Retina (tissue), 1 donor: ENCODE results near the gene POC1A.
A peak's percentile ranks its signal among the peaks of the same experiment; 100 is the strongest.

Experiments used
- DNase-seq: peaks from one replicate; pipeline ENCODE4 v3.0.0-alpha.2; 2016

The POC1A gene

DNA sequence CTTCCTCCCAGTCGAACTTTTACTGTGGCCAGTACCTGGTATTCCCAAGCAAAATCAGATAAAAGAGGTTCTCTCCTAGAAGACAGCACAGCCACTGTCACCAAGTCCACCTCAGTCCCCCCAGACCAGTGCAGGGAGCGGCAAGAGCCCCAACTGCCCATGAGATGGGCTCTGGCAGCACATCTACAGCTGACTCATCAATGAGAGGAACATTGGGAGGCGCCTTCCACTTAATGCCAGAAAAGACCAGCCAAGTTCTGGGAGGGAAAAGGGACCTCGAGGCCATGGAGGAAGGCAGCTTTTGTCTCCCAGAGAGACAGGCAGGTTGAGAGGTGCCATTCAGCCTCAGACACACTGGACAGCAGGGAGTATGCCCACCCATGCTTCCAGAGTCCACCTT, 28.2 kb downstream of the POC1A start:
- no peak for DNase-seq

DNA sequence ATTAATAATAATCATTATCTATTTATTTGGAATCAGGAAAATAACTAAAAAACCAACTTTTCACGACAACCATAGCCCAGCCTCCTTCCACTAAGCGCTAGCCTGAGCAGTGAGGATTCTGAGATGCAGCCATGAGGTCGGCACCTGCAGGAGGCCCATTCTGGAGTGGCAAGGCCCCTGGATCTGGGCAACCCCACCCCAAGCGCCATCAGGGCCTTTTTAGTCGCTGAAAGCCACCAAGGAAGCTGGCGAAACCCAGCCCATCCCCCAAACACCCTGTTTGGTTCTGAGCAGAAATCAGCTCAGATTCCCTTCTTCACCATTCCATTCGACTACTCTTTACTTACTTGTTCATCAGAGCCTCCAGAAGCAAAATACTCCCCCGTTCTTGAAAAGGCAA, 29.5 kb downstream of the POC1A start:
- no peak for DNase-seq

DNA sequence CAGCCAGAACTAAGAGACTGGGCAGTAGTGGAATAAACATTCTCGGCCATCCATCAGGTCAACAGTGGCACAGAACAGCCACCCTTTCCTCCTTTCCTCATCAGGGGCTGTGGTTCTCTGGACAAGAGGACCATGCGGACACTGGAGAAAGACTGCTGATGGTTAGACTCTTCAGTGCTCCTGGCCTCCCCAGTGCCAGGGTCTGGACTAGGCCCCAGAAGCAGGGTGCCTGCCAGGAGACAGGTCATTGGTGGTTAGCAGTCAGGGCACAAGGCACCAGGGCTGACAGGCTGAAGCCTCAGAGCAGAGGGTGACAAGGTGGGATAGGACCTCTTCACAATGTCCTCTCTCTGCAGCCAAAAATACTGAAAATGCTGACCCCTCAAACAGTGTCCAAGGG, 30.1 kb downstream of the POC1A start:
- DNase-seq = no peak

DNA sequence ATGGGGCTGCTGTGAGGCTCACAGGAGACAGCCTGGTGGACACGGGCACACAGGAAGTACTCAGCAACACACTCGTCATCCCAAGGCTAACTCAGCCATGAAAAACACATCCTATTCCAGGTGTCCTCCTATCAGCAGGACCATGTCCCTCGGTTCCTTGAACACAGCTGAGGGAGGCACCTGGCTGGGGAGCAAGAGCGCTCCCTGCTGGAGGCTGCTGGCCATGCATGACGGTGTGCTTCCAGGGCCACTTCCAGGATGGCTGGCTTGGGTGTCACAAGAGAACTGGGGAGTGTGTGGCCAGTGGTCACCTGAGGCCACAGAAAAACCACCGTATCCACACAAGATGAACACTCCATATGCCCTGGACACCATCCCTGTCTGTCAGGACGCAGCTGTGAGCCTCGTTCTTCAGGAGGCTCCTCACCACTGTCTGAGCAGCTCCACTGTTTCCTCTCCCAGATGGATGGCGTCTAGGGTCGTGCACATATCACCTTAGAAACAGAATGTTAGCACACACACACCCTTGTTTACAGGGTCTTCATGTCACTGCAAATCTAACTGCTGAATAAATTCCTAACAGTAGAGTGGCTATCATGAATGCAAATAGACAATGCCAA, 31.0 kb downstream of the POC1A start:
- peak; percentile 84 for DNase-seq

DNA sequence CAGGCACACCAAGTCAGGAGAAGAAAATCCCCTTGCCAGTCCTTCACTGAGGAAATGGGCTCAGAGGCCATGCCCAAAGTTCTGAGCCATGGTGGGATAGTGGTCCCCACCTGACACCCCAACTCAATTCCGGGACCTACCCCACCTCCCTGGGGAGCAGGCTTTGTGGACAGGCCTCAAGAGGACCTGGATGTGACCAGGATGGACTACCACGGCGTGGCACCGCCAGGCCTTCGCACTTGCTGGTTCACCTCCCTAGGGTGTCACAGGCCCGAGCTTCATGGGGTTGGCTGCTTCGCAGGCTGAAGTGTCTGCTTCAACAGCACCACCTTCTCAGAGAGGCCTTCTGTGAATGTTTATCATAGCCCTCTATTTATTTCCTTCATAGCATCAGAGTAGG, 31.7 kb downstream of the POC1A start:
- DNase-seq = no peak

DNA sequence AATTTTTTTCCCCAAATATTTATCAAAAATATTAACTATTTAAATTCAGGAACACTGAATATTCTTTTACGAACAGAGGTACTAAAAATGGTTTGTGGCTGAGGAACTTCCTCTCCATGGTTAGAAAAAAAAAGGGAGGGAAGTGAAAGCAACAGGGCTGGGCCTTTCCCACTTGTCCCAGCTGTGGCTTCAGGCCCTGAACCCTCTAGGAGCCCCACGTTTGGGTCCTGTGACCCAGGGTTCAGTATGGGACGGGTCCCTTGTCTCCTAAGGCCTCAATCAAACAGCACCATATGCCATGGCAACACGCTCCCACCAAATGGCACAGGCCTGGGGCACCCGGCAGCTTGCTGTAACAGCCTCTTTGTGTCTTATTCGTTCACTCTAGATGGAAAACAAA, 32.4 kb downstream of the POC1A start:
- no peak for DNase-seq

DNA sequence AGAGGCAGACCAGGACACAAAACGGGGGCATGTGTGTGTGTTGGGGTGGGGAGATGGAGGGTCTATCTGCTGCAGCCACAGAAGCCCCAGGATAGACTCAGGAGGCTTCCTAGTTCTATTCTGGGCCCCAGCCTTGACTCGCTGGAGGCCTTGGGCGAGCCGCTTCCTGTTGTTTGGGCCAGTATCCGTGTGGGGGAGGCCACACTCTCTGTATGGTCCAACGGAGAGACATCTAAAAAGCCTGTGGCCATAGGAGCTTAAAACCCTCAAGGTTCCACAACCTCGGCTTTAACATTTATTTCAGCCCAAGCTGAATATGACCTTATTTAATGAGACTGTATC, 32.8 kb downstream of the POC1A start:
- DNase-seq = no peak

DNA sequence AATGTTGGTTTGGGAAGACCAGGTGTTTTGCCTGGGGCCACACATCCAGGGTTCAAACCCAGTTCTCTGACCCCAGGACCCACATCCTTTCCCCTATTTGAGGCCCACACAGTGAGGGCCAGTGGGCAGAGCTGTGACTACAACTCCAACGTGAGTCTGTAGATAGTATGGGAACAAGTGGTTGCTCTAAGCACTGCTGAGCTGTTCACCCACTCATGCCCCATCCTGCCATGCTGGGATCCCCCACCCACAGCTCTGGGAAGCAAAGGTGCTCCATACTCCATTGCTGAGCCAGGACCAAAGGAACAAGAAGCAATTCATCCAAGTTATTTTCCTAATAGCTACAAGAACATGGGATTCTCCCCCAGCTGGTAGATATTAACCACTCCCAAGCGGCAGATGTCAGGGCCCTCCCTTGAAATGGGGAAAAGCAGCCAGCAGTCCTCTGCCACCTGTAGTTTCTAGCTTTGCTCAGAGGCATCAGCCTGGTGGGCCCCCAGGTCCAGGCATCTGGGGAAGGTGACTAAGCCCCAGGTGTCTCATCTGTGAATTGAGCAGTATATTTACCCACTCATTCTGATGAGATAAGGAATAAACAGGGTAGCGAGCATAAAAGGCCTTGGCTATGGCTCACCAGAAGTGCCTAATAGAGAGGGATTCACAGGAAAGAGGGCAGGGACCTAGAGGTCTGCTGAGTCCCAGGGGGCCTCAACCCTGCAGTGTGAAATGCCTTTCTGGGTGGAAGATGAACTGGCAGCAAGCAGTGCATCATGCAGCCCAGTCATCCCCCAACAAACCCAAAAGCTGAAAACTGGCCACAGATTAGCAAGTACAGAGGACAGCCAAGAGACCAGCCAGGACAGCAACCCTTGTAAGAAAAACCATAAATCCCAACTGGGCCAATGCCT, 33.4 kb downstream of the POC1A start:
- DNase-seq = no peak

DNA sequence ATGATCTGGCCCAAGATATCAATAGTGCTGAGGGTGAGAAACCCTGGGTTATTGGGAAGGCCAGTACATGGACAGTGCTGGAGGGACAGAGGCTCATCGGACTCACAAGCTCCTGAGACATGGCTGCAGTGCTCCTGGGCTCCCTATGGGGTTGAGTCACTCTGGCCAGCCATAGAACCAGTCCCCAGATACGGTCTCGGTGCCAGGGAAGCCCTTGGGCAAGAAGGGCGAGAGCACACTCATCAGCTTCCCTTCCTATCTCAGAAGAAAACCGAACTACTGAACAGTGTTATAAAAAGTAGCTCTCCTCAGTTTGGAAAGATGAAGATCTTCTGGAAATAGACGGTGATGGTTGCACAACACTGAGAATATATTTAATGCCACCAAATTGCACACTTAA, 34.4 kb downstream of the POC1A start:
- DNase-seq = no peak

DNA sequence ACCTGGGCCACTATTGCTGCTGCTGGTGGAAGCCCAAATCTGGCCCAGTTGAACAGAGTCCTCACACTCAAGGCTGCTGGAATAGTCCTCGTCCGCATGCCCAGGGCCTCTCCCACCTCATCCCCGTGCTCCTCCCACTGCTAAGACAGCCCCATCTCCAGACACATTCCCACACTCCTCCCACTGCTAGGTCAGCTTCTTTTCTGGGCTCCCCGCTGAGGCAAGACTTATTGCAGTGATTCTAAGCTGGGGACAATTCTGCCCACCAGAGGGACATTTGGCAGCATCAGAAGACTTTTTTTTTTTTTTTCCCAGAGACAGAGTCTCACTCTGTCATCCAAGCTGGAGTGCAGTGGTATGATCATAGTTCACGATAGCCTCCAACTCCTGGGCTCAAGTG, 35.1 kb downstream of the POC1A start:
- no peak for DNase-seq

DNA sequence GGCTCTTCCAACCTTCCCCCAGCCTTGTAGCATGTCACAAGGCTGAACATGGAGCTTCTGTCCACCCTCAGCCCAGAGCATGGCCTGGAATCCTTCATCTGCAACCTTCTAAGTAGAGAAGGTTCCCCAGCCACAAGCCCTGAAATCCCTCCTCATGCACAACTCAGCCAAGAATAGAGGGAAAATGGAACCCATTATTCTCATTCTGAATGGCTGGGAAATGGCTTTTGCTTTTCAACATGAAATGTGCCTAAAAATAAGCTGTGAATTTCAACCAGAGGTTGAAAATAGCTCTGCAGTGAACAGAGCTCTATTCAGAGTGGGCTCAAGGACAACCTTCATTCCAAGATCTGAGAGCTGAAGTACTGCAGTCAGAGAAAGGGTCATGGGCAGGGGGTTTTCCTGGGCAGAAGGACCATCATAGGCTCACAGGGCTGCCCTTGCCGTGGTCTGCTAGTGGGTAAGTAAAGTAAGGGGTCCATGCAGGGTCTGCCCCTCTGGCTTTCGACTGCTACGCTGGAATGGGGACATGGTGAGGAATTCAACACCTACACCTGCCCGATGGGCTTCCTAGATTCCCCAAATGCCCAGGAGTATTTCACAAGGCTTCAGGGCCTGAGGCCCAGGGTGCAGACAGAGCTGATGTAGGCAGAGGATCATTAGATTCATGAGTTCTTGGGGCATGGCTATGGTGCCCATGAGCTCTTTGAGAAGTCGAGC, 35.9 kb downstream of the POC1A start:
- no peak for DNase-seq

DNA sequence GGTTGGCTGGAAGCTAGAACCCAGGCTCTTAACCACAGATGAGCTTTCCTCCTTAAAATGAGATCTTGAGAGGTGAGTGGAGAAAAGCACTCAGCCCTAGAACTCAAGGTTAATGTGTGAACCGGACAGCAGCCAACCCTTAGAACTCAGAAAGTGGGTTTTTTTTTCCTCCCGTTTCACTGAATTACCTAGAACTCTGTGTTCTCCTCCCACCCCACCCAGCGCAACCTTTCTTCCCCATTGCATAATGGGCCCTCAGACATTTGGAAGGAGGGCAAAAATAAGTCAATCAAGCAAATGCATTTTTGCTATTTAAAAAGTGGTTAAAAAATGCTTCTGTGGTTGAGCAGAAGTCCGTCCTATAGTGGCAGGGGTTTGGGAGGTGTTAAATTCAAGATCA, 36.7 kb downstream of the POC1A start:
- no peak for DNase-seq

DNA sequence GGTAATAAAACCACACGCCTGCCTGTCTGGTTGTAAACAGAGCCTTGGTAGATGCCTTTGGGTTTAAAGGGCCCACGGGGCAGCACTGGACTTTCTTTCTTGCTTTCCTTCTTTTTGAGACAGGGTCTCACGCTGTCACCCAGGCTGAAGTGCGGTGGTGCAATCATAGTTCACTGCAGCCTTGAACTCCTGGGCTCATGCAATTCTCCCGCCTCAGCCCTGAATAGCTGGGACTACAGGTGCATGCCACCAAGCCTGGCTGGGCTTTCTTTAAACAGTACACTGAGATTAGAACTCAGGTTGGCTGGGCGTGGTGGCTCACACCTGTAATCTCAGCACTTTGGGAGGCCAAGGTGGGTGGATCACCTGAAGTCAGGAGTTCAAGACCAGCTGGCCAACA, 42.2 kb downstream of the POC1A start:
- no peak for DNase-seq

DNA sequence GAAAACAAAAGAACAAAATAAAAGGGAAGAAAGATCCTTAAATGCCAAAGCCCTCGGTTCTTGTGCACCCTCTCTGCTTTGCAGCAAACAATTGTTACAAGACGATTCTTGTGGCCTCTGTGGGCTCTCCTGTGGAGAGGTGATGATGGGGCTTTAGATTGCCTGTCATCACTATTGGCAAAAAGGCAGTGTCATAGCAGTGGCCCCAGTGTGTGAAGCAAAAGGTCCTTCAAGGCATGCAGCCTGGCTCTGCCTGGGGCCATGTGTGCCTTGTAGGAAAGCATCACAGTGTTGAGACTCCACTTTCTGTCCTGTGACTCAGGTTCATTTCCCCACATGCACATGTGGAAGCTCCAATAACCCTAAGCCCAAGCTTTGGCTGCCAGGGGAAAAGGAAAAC, 43.7 kb downstream of the POC1A start:
- DNase-seq = no peak

DNA sequence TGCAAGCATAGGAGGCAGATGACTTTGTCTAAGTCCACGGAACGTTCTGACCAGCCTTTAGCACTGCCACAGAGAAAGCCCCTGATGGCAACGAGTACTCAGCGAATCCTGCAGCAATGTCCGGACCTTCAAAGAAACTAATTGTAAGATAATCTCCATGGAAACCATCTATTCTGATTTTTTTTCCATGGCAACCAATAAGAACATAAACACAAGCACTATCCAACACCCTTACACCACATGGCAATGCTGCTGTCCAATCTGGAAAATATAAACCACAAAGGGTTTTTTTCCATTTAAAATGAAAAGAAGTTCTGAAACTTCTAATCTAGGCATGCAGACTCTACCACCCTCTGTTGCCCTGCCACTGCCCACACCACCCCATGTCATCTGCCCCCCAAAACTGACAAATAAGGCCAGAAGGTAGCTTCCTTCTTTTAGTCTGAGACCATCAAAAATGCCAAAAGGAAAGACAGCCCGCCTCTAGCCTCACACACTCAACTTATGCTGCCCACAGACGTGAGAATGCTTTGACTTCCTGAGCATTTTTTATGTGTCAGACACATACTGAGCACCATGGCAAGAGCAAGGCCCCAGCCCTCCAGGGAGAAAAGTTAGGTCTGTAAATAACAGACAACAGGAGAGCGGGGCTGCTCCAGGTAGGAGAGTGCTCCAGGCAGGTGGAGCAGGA, 44.5 kb downstream of the POC1A start:
- no peak for DNase-seq

DNA sequence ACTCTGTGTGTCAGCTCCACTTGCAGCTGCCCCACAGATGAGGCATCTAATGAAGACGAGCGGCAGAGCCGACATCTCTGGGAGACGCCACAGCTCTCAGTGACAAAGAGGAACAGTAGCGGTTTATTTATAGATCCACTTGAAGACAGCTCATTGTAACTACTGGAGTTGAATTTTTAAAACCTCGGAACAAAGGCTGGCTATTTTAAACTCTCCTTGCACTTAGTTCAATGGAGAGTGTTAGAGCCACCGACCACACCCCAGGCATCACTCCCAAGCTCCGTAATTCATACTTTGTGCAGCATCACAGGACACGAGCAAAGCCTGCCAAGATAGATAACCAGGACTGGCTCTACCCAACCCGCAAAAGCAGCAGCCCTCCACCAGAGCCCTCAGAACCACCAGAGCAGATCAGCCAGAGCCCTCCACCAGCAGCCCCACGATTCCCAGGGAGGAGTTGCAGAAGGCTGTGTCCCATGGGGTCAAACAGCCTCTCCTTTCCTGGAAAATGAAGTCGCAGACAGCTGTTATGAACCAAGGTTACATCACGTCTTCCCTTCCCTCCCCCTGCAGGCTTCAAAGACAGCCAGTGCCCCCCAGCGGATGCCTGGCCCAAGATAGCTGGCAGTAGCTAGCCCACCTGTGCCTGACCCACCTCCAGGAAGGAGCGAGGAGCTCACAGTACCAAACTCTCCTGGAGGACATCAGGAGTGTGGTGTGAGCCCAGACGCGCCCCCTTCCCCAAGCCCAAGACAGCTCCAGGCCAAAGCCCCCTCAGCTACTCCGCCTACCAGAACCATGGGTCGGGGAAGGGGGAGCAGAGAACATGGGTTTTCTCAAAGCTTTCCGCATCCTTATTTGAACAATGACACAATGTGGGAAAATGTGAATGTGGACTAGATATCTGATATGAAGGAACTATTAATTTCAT, 45.7 kb downstream of the POC1A start:
- DNase-seq = peak; percentile 45

DNA sequence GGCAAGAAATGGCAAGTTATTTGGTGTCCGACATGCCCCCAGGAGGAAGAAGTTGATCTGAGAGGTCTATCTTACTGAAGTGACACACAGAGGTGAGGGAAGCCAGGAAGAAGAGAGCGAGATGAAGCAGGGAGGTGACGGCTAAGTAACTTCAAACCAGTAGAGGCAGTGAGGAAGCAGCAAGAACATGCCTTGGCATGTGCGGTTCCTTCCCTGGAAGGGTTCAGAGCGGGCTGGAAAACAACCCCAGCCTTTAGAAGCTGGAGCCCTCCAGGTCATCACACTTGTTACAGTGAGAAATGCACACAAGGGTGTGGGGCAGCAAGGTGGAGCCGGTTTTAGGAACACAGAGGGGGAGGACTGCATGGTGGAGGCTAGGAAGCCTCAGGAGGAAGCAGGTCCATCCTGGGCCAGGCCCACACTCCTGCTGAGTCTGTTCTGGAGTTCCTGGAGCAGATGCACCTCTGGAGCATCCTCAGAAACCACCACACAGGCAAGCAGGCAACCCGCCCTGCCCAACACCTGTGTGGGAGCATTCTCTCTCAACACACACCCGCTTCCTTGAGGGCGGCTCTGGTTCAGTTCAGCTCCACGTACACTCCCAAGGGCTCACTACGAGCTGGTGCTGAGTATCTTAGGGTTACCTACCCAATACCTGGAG, 47.1 kb downstream of the POC1A start:
- DNase-seq = no peak

DNA sequence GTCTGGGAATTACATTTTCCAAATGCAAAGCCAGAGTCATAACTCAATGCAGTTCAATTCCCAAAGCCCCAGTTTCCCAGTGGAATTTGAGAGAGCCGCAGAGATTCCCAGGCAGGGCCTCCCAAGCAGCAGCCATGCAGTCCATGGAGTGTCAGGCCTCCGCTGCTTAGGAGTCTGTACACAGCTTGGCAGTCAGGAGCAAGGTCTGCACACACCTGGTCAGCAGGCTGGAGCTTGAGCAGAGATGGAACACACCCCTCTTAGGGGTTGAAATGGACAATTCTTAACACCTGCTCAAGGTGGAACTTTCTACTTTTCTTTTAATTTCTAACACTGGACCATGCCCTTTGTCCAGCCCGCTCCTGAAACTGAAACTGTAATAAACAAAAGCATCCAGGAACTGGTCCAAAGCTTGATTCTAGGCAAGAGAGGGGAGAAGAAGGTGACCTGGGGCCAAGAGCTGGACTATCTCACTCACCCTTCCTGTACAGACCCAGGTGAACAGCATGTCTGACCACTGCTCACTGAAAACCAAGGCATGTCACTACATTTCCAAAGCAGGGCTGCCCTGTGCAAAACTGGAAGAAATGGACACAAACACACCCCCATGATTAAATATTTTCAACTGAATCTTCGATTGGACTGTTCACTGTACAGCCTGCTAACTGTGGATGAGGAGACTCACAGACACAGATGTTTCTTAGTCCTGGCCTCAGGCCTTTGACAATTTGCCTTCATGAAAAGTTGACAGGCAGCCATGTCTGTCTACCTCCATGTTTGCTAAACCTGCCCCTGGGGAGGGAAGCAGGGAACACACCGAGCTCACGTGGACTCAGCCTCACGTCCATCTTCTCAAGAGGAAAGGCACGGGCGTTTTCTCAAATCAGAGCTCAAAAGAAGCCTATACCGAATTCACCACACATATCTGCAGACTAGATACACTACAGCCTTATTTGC, 49.3 kb downstream of the POC1A start:
- DNase-seq = no peak

DNA sequence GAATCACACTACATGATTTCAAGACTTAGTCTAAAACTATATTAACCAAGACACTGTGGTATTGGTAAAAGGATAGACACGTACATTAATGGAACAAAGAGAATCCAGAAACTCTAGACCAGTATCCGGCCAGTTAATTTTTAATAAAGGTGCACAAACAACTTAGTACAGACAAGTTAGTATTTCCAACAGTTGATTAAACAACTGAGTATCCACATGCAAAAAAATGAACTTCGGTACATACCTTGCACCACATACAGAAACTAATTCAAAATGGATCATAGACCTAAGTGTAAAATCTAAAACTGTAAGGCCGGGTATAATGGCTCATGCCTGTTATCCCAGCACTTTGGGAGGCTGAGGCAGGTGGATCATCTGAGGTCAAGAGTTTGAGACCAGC, 51.3 kb downstream of the POC1A start:
- DNase-seq = no peak

DNA sequence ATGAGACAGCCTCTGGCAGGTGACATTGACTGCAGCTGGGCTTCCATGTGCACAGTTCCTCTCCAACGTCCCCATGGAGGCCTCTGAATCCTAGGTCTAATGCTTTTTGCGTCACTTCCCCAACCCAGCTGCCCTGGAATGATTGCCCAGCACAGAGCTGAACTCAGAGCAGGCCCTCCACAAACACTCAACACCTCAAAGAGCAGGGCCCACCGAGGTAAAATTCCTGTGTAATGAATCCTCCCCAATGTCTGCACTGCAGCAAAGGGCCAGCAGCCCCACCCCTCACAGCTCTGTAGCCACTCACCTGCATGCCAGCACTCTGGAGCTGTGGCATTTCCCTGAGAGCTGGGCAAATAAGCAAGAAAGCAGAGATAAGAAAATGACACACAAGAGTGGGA, 55.2 kb downstream of the POC1A start:
- DNase-seq = no peak
